Peyer's patch (tissue), 4 donors: ENCODE results near the gene PAQR9. TPM values are rescaled to one million over a fixed set of nuclear protein-coding genes. Genes with fewer than 3 reads are reported as not detected.

Experiments
- DNase-seq, 3 donors: peaks; one replicate each; pipeline ENCODE4 v3.0.0-alpha.2; 2017 to 2019
- H3K27ac ChIP-seq, 4 donors: fragments of 200-600 bp; sonication (generic); one replicate each; pipeline ENCODE4 v1.5.1; 2016 to 2019
- H3K27me3 ChIP-seq, 2 donors: fragments of 200-600 bp; sonication (generic); one replicate each; pipeline ENCODE4 v1.5.1; 2019
- H3K36me3 ChIP-seq, 3 donors: fragments of 200-600 bp; sonication (generic); one replicate each; pipeline ENCODE4 v1.5.1; 2016 to 2019
- H3K4me1 ChIP-seq, 4 donors: fragments of 200-600 bp; sonication (generic); one replicate each; pipeline ENCODE4 v1.5.1; 2016 to 2019
- H3K4me3 ChIP-seq, 4 donors: fragments of 200-600 bp; sonication (generic); 1 replicate in 3 of 4; 2 replicates in 1 of 4; pipeline ENCODE4 v1.5.1; 2016 to 2019; ENCODE audit warnings: mild to moderate bottlenecking in 1 of 4
- H3K9me3 ChIP-seq, 4 donors: fragments of 200-600 bp; sonication (generic); one replicate each; pipeline ENCODE4 v1.5.1; 2016 to 2019; ENCODE audit warnings: mild to moderate bottlenecking in 1 of 4
- POLR2A ChIP-seq, 2 donors: fragments of 450-650 bp; IDR thresholded peaks; one replicate each; pipeline ENCODE4 v1.5.1; 2017; ENCODE audit warnings: antibody characterized with exemption in 2 of 2, mild to moderate bottlenecking in 2 of 2, moderate library complexity in 2 of 2
- total RNA-seq, 4 donors: library from RNA; depleted of rRNA; stranded (reverse); fragments of >200 nt; gene quantifications; one replicate each; pipeline ENCODE4 v1.1.0, GENCODE V29; 2016
- TF ChIP-seq, protein P1 (sequence below), 6 experiments: fragments of 450-650 bp in 4 of 6; fragments of 200-600 bp in 2 of 6; sonication (generic) in 1 of 6; IDR thresholded peaks; one replicate each; pipeline ENCODE4 v1.5.1; 2017 to 2019; ENCODE audit warnings: antibody characterized with exemption in 6 of 6, mild to moderate bottlenecking in 3 of 6, moderate library complexity in 1 of 6

Gene PAQR9
- total RNA-seq, 4 donors from 2014 or later, result not detected

DNA sequence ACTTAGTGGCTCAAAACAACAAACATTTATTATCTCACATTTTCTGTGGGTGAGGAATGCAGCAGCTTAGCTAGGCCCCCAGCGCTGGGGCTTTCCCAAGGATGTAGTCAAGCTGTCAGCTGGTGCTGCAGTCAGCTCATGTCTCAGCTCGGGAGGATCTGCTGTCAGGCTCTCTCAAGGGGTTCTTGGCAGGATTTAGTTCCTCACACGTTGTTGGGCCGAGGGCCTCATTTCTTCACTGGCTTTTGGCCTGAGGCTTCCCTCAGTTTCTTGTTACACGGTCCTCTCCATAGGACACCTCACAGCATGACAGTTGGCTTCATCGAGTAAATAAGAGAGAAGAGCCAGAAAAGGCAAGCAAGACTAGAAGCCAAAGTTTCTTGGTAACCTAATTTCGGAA is 24.2 kb upstream of the PAQR9 start:
- no peak overlapping the region for H3K4me3 ChIP-seq
- TF ChIP-seq, protein P1, sequence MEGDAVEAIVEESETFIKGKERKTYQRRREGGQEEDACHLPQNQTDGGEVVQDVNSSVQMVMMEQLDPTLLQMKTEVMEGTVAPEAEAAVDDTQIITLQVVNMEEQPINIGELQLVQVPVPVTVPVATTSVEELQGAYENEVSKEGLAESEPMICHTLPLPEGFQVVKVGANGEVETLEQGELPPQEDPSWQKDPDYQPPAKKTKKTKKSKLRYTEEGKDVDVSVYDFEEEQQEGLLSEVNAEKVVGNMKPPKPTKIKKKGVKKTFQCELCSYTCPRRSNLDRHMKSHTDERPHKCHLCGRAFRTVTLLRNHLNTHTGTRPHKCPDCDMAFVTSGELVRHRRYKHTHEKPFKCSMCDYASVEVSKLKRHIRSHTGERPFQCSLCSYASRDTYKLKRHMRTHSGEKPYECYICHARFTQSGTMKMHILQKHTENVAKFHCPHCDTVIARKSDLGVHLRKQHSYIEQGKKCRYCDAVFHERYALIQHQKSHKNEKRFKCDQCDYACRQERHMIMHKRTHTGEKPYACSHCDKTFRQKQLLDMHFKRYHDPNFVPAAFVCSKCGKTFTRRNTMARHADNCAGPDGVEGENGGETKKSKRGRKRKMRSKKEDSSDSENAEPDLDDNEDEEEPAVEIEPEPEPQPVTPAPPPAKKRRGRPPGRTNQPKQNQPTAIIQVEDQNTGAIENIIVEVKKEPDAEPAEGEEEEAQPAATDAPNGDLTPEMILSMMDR (IDR thresholded peaks at IDR 0.05), result no peak
- TF ChIP-seq POLR2A (IDR thresholded peaks at IDR 0.05), result no peak
- no peaks in the 10 kb centered on the region for H3K27me3 ChIP-seq
- H3K36me3 ChIP-seq, result no peaks in the 10 kb centered on the region
- H3K4me1 ChIP-seq, result no peaks in the 10 kb centered on the region
- no peak overlapping the region for H3K27ac ChIP-seq
- no peak for DNase-seq
- no peaks in the 10 kb centered on the region for H3K9me3 ChIP-seq

DNA sequence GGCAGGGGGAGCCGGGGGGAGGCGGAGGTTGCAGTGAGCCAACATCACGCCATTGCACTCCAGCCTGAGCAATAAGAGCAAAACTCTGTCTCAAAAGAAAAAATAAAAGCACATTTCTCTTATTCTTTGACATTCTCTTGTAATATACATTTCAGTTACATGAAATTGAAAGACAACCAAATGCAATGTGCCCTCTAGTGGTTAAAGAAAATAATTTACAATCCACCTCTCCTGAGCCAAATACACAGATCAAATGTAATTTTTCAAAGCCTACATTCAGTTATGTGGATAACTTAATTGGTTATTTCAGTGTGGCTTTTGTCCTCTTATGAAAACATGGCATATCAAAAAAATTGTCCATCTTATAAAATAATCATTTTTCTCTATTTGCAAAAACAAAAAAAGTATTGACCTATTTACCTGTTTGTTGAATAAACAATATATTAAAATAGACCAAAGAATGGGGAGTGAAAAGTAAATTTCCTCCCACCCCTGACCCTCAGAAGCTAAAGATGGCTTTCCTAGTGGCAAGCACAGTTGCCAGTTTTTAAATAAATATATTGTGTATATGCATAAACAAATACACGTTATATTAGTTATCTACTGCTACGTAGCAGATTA is 23.7 kb upstream of the PAQR9 start:
- Histone ChIP-seq H3K4me1 (no peaks in the 10 kb centered on the region), H3K27me3 (no peaks in the 10 kb centered on the region), H3K36me3 (no peaks in the 10 kb centered on the region), H3K27ac (no peak overlapping the region), H3K4me3 (no peak overlapping the region), H3K9me3 (no peaks in the 10 kb centered on the region)
- no peak for TF ChIP-seq POLR2A (IDR thresholded peaks at IDR 0.05)
- TF ChIP-seq, protein P1 (IDR thresholded peaks at IDR 0.05), result peak; percentile 30 to 77 (median 69)
- DNase-seq, result no peak

DNA sequence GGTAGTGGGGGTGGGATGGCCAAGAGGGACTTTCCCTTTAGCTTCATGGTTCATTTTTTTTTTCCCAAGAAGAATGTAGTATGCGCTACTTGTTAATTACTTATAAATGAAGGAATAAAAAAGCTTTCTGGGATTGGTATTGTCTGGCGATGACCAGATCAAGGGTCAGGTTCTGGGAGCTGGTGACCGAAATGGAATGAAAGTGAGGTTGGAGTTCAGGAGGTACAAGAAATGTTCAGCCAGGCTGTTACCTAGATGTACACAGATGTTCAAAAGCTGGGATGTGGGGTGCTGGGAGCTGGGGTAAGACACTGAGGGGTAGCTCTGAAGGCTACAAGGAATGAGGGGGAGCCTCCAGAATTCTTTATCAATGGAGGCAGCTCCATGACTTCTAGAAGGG is 20.8 kb upstream of the PAQR9 start:
- H3K27me3 ChIP-seq, result no peaks in the 10 kb centered on the region
- DNase-seq, result no peak
- no peak overlapping the region for H3K27ac ChIP-seq
- TF ChIP-seq POLR2A (IDR thresholded peaks at IDR 0.05), result no peak
- TF ChIP-seq, protein P1 (IDR thresholded peaks at IDR 0.05), result no peak
- H3K36me3 ChIP-seq, result no peaks in the 10 kb centered on the region
- H3K4me3 ChIP-seq, result no peak overlapping the region
- no peaks in the 10 kb centered on the region for H3K9me3 ChIP-seq
- H3K4me1 ChIP-seq, result no peaks in the 10 kb centered on the region

DNA sequence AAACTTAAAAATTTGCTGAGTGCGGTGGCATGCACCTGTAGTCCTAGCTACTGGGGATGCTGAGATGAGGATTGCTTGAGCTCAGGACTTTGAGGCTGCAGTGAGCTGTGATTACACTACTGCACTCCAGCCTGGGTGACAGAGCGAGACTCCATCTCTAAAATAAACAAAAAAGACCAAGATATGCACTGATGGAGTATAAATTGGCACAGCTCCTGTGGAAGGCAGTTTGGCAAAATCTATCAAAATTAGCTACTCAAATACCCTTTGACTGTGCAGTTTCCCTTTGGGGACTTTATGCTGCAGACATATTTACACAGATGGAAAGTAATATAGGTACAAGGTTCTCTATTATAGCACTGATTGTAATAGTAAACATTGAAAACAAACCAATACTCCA is 19.8 kb upstream of the PAQR9 start:
- Histone ChIP-seq H3K4me1 (no peaks in the 10 kb centered on the region), H3K27ac (no peak overlapping the region), H3K36me3 (no peaks in the 10 kb centered on the region), H3K27me3 (no peaks in the 10 kb centered on the region), H3K4me3 (no peak overlapping the region), H3K9me3 (no peaks in the 10 kb centered on the region)
- TF ChIP-seq, protein P1 (IDR thresholded peaks at IDR 0.05), result no peak
- no peak for TF ChIP-seq POLR2A (IDR thresholded peaks at IDR 0.05)
- DNase-seq, result no peak

DNA sequence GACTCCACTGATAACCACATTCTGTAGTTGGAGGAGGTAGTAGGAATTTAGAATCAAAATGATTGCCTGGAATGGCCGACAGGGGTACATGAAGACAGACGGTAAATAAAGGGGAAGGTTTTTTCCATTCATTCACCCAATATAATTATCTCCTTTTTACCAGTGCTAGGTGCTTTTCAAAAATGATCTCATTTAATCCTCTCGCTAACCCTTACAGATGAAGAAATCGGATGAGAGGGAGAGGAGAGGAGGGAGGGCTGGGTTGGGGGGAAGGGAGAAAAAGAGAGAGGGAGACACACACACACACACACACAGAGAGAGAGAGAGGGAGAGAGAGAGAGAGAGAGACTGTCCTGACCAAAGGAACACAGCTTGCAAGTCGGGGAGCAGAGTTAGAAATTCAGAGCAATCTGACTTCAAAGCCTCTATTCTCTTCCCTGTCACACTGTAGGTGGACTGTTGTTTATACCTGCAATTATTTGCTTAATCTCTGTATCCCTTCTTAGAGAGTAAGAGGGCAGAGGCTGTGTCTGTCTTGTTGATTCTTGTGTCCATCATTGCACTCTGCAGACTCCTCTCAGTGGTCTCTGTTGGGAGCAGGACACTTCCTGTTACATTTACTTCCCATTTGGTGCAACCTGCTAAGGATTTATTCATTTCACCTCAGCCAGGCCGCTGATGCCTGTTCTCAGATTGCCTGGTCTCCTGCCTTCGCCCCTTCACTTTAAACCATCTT is 18.7 kb upstream of the PAQR9 start:
- no peak overlapping the region for H3K27ac ChIP-seq
- no peak for TF ChIP-seq POLR2A (IDR thresholded peaks at IDR 0.05)
- TF ChIP-seq, protein P1 (IDR thresholded peaks at IDR 0.05), result no peak

More for the DNA sequence above, 18.7 kb upstream of the PAQR9 start:
- Histone ChIP-seq H3K36me3 (no peaks in the 10 kb centered on the region), H3K4me3 (no peak overlapping the region), H3K9me3 (no peaks in the 10 kb centered on the region), H3K27me3 (no peaks in the 10 kb centered on the region), H3K4me1 (no peaks in the 10 kb centered on the region)
- DNase-seq, result no peak
